Measurements from ENCODE around the gene CD5L.

The CD5L gene

DNA sequence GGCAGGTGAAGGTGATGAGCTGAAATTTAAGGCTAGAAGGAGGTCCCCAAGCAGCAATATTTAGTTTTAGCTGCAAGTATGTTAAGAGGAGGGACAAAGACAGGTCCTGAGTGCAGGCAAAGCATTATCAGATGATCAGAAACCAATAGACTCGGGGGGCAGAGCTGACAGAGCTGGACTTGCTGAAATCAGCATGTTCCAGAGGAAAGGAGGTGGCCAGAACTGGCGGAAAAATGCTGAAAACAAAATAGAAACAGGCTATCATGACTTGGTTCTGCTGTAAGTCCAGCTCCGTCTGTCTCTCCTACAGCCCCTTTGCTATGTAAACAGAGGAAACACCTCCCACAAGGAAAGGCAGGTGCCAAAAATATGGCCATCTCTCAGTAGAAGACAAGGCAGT lies at the start of gene CD5L:
TSS of gene CD5L (minus strand) at position 101 of the 400 bp plus-strand sequence. CDS start 107 bp downstream, outside the sequence.
- no peak for DNase-seq

DNA sequence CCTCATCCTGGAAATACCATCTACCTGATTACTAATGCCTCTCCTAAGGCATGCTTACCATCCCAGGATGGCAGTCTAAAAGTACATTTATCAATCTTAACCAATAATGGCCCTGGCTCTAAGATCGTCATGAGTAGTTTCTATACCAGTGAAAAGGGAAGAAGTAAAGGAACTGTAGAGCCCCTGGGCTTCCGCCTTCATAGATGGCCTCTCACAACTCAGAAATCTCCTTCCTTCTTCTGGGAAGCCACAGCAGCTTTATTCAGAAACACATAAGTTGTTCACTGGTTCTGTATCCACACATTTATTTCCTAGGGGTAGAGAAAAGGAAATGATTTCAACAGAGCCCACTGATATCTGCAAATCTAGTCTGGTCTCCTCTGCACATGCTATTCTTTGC lies 41.0 kb upstream of the CD5L start:
- DNase-seq = no peak

DNA sequence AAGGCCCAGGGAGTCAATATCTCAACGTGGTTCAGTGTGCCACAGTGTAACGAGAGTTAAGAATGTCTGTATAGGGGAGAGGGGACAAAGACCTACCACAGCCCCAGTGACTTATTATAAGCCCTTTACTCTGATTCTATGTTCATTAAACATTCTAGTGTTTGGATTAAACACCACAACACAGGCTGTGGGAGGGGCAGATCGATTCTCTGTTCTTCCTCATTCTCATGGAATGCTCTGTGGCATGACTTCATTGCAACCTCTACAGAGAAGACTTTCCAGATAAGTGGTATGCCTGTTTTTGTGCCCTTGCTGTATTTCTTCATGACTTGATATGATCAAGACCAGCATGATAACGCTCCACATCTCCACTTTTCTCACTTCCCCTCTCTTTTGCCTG lies 39.0 kb upstream of the CD5L start:
- DNase-seq = no peak

- no peak for DNase-seq
Measured at GRCh38 chr1:157878059-157878458, 36.5 kb upstream of the CD5L start.

DNA sequence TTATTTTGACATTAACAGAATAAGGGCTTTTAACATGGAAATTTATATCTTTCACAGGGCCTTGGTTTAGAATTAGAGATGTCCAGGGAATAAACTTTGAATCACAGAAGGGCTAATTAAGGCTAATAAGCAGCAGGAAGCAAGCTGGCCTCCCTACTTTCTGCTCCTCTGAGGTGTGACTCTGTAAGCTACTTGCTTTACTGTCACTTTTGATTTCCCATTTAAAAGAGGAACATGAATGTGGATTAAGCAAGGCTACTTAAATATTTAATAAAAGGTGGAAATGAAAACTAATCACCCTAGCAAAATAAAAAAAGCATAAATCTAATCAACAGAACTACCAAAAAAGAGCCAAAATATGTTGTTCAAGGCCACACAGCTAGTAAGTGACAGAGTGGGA lies 28.9 kb upstream of the CD5L start:
- no peak for DNase-seq

- no peak for DNase-seq
Measured at GRCh38 chr1:157868654-157869053, 27.0 kb upstream of the CD5L start.

DNA sequence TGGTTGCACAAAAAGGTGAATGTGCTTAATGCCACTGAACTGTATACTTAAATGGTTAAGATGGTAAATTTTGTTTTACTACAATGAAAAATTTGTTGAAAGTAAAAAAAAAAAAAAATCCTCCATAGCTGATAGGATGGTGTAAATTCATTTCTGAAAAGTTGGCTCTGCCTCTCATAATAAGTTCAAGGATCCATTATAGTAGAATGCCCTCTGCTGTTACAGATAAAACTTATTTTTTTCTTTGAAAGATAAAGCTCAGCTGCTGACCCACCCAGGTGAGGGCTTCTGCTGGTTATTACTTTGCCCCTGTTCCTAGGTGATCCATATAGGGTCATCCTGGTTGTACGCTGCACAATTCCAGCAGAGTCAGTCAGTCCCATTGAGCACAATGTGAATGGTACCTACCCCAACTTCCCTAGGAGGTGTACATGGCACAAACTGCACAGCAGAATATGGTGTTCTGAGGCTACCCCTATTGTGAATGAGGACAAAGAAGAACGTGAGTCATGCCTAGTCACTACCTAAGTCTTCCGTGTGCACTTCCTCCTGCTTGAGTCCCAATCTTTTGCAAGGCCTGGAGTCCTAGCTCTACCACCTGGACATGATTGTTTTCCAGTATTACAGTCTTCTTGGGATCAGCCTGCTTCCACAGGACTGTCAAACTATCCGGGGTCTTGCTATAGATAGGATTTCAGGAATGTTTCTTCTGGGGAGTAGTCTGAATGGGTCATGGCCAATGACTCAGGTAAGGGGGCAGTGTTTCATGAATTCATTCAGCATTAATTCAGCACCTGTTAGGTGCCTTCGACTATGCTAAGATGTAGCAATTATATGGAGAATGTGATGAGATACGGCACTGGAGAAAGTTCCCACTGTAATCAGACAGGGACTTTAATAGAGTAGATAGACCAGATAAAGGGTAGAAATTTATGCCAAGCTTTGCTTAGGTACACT lies 20.8 kb upstream of the CD5L start:
- DNase-seq = no peak

GRCh38 chr1:157856538-157856937 lies 14.9 kb upstream of the CD5L start:
- no peak for DNase-seq

DNA sequence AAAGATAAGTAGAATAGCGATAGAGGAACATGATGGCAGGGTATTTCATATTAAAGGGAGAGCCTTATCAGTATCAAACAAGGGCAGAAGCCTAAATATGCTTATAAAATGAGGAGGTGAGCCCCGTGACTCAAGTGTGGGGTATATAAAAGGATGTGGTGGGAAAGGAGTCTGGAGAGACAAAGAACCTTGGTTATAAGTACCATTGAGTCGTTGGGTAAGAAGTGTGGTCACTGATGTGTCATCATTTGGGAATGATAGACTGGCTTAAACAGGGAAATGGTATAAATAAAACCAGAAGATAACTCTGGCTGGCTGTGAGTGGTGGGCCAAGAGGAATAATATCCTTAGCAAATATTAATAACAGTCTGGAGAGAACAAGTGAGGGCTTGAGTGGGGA lies 10.9 kb upstream of the CD5L start:
- no peak for DNase-seq

DNA sequence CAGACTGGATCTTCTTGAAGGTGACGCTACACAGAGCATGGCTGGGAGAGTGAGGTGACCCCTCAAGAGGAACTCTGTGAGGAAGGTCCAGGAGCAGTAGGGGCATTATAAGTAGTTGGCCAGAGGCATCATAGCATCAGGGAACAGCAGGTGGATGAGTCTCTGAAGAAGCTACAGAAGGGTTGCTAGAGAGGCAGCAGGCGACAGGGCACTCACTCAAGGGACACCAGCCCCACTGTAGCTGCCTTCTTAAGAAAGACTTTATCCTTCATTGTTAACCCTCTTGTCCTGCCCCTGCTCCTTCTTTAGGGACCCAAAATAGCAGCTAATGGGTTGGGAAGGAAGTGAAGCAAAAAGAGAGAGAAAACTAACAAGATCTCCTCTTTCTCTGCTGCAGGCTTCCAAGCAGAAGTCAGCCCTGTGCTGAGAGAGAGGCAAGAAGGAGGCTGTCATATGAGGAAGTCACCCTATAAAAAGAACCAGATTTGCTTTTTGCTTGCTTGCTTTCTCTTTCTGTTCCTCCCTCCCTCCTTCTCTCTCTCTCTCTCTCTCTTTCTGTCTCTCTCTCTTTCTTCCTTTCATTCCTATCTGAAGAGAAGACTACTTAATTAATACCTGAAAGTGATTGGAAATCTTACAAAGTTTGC lies 7.7 kb upstream of the CD5L start:
- no peak for DNase-seq

DNA sequence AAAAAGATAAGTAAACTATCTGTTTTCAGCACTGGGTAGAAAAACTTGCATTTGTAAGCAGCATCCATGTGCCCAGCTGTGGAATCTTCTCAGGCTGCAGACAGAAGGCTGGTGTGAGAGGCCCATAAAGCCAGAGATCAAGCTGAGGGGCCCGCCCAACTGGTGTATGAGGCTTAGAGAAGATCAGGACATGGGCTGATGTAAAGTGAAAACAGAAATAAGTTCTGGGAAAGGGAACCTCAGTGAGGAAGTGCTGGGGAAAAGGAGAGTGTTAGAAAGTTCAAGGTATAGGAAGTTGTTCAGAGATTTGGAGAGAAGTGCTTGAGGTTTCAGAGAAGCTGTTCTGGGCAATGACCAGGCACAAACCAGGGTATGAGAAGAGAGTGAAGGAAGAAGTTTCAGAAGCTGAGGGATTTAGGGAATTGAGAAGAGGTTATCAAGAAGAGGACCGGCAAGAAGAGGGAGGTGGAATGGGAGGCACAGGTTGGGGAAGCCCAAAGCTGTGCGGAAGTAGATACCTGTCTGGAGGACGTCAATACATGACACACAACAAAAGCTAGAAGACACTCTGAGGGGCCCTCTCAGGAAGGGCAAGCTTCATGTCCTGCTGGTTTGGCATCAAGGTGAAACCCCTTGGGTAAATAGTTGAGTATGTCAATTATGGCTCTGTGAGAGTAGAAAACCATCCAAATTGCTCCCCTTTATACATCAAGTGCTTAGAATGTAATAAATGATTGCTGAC lies 2.7 kb upstream of the CD5L start:
- DNase-seq = no peak

DNA sequence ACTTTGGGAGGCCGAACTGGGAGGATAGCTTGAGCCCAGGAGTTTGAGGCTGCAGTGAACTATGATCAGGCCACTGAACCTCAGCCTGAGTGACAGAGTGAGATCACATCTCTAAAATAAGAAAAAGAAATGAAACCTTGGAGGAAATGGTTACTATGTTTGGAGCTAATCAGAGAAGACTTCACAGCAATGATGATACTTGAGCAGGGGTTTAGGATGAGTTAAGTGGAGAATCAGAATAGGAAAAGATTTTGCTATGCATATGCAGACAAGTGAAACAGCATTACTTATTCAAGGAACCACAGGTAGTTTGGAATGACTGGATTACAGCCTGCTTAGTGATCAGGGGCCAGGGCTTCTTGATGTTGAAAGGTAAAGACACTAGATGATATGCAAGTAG lies 1.3 kb upstream of the CD5L start:
- no peak for DNase-seq

- DNase-seq = no peak
Measured at GRCh38 chr1:157838966-157839365, 2.6 kb downstream of the CD5L start.

GRCh38 chr1:157834430-157834829 lies 7.2 kb downstream of the CD5L start:
- DNase-seq = no peak

DNA sequence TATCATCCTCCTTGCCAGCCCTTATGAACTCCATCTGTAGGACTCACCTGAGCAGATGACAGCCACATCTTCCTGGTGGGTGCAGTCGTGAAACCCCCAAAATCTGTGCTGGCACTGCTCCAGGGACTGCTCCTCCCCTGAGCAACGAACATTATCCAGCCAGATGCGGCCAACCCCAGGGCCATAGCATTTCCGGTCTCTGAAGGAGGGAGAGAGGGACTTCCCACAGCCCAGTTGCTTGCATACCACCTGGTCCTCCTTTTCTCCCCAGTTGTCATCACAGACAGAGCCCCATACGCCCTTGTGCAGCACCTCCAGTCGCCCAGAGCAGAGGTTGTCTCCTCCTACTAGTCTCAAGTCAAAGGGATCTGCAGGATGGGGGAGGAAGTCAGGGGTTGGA lies 8.5 kb downstream of the CD5L start:
- DNase-seq = no peak

GRCh38 chr1:157831968-157832626 lies 9.5 kb downstream of the CD5L start:
- DNase-seq = no peak

GRCh38 chr1:157830887-157831286 lies 10.7 kb downstream of the CD5L start:
- DNase-seq = no peak

- DNase-seq = no peak
Measured at GRCh38 chr1:157829711-157830110, 11.9 kb downstream of the CD5L start.

DNA sequence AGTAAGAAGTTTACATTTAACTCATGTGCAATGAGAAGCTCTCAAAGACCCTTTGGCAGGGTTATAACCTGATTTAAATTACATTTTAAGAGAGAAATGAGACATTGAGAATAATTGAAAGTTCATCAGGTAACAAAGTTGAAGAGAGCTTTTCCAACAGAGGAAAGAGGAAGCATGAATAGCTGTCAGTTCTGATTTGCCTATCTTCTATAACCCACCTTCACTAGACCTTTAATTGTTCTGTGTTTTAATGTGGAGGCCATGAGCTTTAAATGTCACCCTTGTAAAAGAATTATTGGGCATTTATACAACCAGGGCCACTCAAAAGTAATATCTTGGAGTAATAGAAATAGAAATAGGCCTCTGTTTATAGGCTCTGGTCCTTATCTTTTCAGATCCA lies 12.4 kb downstream of the CD5L start:
- no peak for DNase-seq

GRCh38 chr1:157820299-157820698 lies 21.3 kb downstream of the CD5L start:
- no peak for DNase-seq

GRCh38 chr1:157819896-157820295 lies 21.7 kb downstream of the CD5L start, which contains the start of gene FCRL1:
Gene FCRL1, minus strand, starts transcription at chr1:157820120. Its CDS starts 83 bp downstream, at chr1:157820037.
- no peak for DNase-seq

DNA sequence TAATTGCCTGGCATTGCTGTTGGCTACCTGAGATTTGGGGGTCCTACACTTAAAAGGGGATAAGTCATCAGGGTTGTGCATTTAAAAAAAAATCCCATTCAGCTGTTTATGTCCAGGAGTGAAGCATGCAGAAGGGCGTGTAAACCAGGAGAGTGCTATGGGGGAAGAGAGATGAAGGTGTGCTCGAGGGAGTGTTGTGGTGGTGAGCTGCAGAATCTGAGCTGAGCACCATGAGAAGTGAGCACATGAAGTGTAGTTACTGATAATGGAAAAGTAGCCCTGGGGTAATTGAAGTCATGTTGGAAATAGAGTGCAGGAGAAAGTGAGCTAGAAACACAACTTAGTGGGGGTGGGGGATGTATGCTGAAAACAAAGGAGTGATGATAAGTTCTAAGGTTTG lies 22.4 kb downstream of the CD5L start:
- no peak for DNase-seq

- no peak for DNase-seq
Measured at GRCh38 chr1:157813269-157813668, 28.3 kb downstream of the CD5L start.

Data from activated naive CD4-positive, alpha-beta T cell treated with Interleukin-2 at 50 U/mL for 16 hours (primary cell).